Natural killer cell (primary cell): Measurements from ENCODE around the gene DNAL1. TPM values are rescaled to one million over a fixed set of nuclear protein-coding genes. Genes with fewer than 3 reads are reported as not detected.
A peak's percentile ranks its signal among the peaks of the same experiment; 100 is the strongest.

ENCODE experiments used
- ATAC-seq, 3 donors: fragments of 150-1000 bp in 2 of 3; fragments of 200-7000 bp in 1 of 3; cut with Tn5 transposase; 1 replicate in 1 of 3; 2 replicates in 2 of 3; pipeline ENCODE4 v1.10.0; 2021; ENCODE audit warnings: mild to moderate bottlenecking in 2 of 3, moderate library complexity in 2 of 3
- DNase-seq, 2 donors: peaks; one replicate each; pipeline versions ENCODE4 v3.0.0 to v3.0.0-alpha.2; 2013 to 2021; ENCODE audit warnings: mixed read lengths in 1 of 2
- H3K27ac ChIP-seq: one replicate; pipeline ENCODE4 v1.5.1; 2013; ENCODE audit warnings: mild to moderate bottlenecking, low read length
- H3K27me3 ChIP-seq: one replicate; pipeline ENCODE4 v1.6.1; 2013; ENCODE audit warnings: low read length; ENCODE audit not compliant: control insufficient read depth, insufficient read depth
- H3K36me3 ChIP-seq: one replicate; pipeline ENCODE4 v1.6.1; 2013; ENCODE audit warnings: low read length; ENCODE audit not compliant: control insufficient read depth, insufficient read depth
- H3K4me1 ChIP-seq: one replicate; pipeline ENCODE4 v1.6.1; 2013; ENCODE audit warnings: low read length; ENCODE audit not compliant: control insufficient read depth, insufficient read depth
- H3K4me3 ChIP-seq: one replicate; pipeline ENCODE4 v1.5.1; 2013; ENCODE audit warnings: low read length
- H3K9me3 ChIP-seq: one replicate; pipeline ENCODE4 v1.6.1; 2013; ENCODE audit warnings: low read length; ENCODE audit not compliant: control insufficient read depth, insufficient read depth
- H3K27ac Mint-ChIP-seq, 2 donors: one replicate each; pipeline ENCODE4 v1.8.0; 2022; ENCODE audit warnings: mild to moderate bottlenecking in 2 of 2, mixed read lengths in 2 of 2, moderate library complexity in 1 of 2
- H3K27me3 Mint-ChIP-seq, 2 donors: one replicate each; pipeline ENCODE4 v1.8.0; 2022; ENCODE audit warnings: low read depth in 2 of 2, mixed read lengths in 2 of 2
- H3K36me3 Mint-ChIP-seq: one replicate; pipeline ENCODE4 v1.8.0; 2022; ENCODE audit warnings: mixed read lengths
- H3K4me1 Mint-ChIP-seq, 2 donors: one replicate each; pipeline ENCODE4 v1.8.0; 2022; ENCODE audit warnings: mixed read lengths in 2 of 2
- H3K4me3 Mint-ChIP-seq: one replicate; pipeline ENCODE4 v1.8.0; 2022; ENCODE audit warnings: mild to moderate bottlenecking, moderate library complexity, mixed read lengths
- H3K9me3 Mint-ChIP-seq, 2 donors: one replicate each; pipeline ENCODE4 v1.8.0; 2022; ENCODE audit warnings: mixed read lengths in 2 of 2
- CTCF ChIP-seq: fragments of 200-600 bp; IDR thresholded peaks from one replicate; pipeline ENCODE4 v1.8.0; 2022; ENCODE audit warnings: antibody characterized with exemption
- WGBS: methylation state at CpG from one replicate; pipeline ENCODE4 v1.1.7; 2013; ENCODE audit warnings: missing lambda C conversion rate; ENCODE audit not compliant: insufficient coverage; 5-methylcytosine and 5-hydroxymethylcytosine counted together
- intact Hi-C: fragments of 100-400 bp; cut with micrococcal nuclease; formaldehyde crosslinking; loops from one replicate; pipeline ENCODE4 v1.14.2; 2022
- total RNA-seq, 4 donors: library from RNA; stranded (reverse); fragments of 120-200 nt in 1 of 4; gene quantifications; one replicate each; pipeline versions ENCODE4 v1.2.3 to v1.2.4, GENCODE V29; 2013 to 2022

DNAL1 gene
- total RNA-seq, 3 donors from 2014 or later (not counting 1 experiment from before 2014, with no cell fraction given) = 6.7 to 10.3 (median 10.1) TPM

- Histone ChIP-seq H3K4me3 (no peak overlapping the region), H3K27me3 (no peaks in the 10 kb centered on the region), H3K4me1 (peaks cover 61% of the 10 kb centered on the region), H3K9me3 (no peaks in the 10 kb centered on the region), H3K36me3 (peaks cover 46% of the 10 kb centered on the region), H3K27ac (peak overlapping the region; percentile 9)
- no peak overlapping the region for H3K4me3 Mint-ChIP-seq
- no peak for DNase-seq
- 88% methylated on average over 21 of the region's 21 CpGs for WGBS
- H3K27me3 Mint-ChIP-seq = no peaks in the 10 kb centered on the region
- no peak for ATAC-seq
- H3K27ac Mint-ChIP-seq = peak overlapping the region; percentile 63 to 96
- no peaks in the 10 kb centered on the region for H3K9me3 Mint-ChIP-seq
- peaks cover 45 to 47% of the 10 kb centered on the region in 2 donors for H3K4me1 Mint-ChIP-seq
- no peaks in the 10 kb centered on the region for H3K36me3 Mint-ChIP-seq
- no peak for TF ChIP-seq CTCF
- intact Hi-C loops = no loop called here
These were observed 94.5 kb downstream of the DNAL1 start for GRCh38 chr14:73739174-73739898.

DNA sequence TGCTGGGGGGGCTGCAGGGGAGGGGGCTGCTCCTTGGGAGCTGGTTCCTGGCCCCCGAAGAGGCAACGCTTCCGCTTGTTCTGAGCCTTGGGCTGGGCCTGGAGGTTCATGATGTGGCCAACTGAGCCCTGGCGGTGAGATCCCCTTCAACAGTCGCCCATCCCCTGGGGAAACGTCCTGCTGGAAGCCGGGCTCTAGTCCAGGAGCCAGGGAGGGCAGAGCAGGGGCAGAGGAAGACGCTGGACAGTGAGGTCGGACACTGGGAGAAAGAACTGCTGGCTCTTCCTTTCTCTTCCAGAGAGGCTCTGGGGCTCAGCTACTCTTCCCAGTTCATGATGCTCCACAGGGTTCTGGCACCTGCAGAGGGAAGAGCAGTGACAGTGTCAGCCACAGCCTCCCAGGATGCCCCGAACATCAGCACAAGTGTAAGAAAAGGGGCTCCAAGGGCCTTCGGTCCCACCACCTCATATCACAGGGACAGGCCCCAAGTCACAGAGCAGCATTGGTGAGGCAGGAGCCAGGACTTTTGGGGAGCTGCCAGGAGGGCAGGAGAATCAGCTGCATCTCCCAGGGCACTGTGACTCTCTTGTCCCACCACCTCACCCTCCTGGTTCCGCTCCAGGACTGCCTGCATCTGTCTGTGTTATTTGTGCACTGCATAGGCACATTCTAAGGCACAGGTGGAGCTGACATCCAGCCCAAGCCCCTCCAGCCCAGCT, 95.3 kb downstream of the DNAL1 start:
- intact Hi-C loops = loop anchor here (2.0 kb wide), 1 partner anchor 21 kb away; a partner anchor contains a TSS
- H3K27ac Mint-ChIP-seq = peak overlapping the region; percentile 63 to 96
- no peaks in the 10 kb centered on the region for H3K36me3 Mint-ChIP-seq

GRCh38 chr14:73740618-73741326, 96.0 kb downstream of the DNAL1 start:
- 60% methylated on average over 8 of the region's 9 CpGs for WGBS
- peak overlapping the region; percentile 88 to 96 for H3K27ac Mint-ChIP-seq

More for the DNA sequence above, 95.3 kb downstream of the DNAL1 start:
- no peak overlapping the region for H3K4me3 Mint-ChIP-seq
- Histone ChIP-seq H3K9me3 (no peaks in the 10 kb centered on the region), H3K27me3 (no peaks in the 10 kb centered on the region), H3K36me3 (peaks cover 40% of the 10 kb centered on the region), H3K4me1 (peaks cover 68% of the 10 kb centered on the region), H3K4me3 (no peak overlapping the region), H3K27ac (peak overlapping the region; percentile 84)
- ATAC-seq (no peak), DNase-seq (no peak)
- no peaks in the 10 kb centered on the region for H3K9me3 Mint-ChIP-seq
- no peak for TF ChIP-seq CTCF
- WGBS = 93% methylated on average over 12 of the region's 12 CpGs
- H3K4me1 Mint-ChIP-seq = peaks cover 52 to 54% of the 10 kb centered on the region in 2 donors
- no peaks in the 10 kb centered on the region for H3K27me3 Mint-ChIP-seq

More at GRCh38 chr14:73740618-73741326, 96.0 kb downstream of the DNAL1 start:
- H3K27me3 ChIP-seq = no peaks in the 10 kb centered on the region
- intact Hi-C loops = loop anchor here (2.0 kb wide), 1 partner anchor 20 kb away; a partner anchor contains a TSS
- ATAC-seq = no peak
- DNase-seq = no peak
- TF ChIP-seq CTCF = no peak
- H3K27ac ChIP-seq = peak overlapping the region; percentile 84
- Mint-ChIP-seq H3K4me3 (peak overlapping the region; percentile 80), H3K36me3 (no peaks in the 10 kb centered on the region), H3K27me3 (no peaks in the 10 kb centered on the region), H3K4me1 (peaks cover 59 to 61% of the 10 kb centered on the region in 2 donors), H3K9me3 (no peaks in the 10 kb centered on the region)
- H3K36me3 ChIP-seq = peaks cover 33% of the 10 kb centered on the region
- peaks cover 76% of the 10 kb centered on the region for H3K4me1 ChIP-seq
- H3K9me3 ChIP-seq = no peaks in the 10 kb centered on the region
- no peak overlapping the region for H3K4me3 ChIP-seq
